Tibial nerve (tissue), 4 donors: ENCODE results near the gene ST6GALNAC6. TPM values are rescaled to one million over a fixed set of nuclear protein-coding genes. Genes with fewer than 3 reads are reported as not detected.

Experiments
- DNase-seq, 2 donors: peaks; one replicate each; pipeline ENCODE4 v3.0.0-alpha.2; 2019; ENCODE audit warnings: low spot score in 2 of 2
- H3K27ac ChIP-seq, 4 donors: fragments of 200-600 bp; sonication (generic) in 3 of 4; one replicate each; pipeline ENCODE4 v1.5.1; 2017 to 2019; ENCODE audit warnings: mild to moderate bottlenecking in 1 of 4
- H3K27me3 ChIP-seq, 2 donors: fragments of 200-600 bp; sonication (generic) in 1 of 2; one replicate each; pipeline versions ENCODE4 v1.5.1 to v1.6.0; 2017 to 2019
- H3K36me3 ChIP-seq, 3 donors: fragments of 200-600 bp; sonication (generic); one replicate each; pipeline ENCODE4 v1.5.1; 2018 to 2019
- H3K4me1 ChIP-seq, 4 donors: fragments of 200-600 bp; sonication (generic) in 3 of 4; one replicate each; pipeline ENCODE4 v1.5.1; 2017 to 2019
- H3K4me3 ChIP-seq, 4 donors: fragments of 200-600 bp; sonication (generic) in 3 of 4; one replicate each; pipeline ENCODE4 v1.5.1; 2017 to 2019; ENCODE audit warnings: mild to moderate bottlenecking in 1 of 4, moderate library complexity in 1 of 4
- H3K9me3 ChIP-seq, 4 donors: fragments of 200-600 bp; sonication (generic) in 3 of 4; one replicate each; pipeline ENCODE4 v1.5.1; 2017 to 2019
- CTCF ChIP-seq, 5 experiments: fragments of 200-600 bp in 3 of 5; fragments of 450-650 bp in 2 of 5; sonication (generic) in 3 of 5; IDR thresholded peaks; one replicate each; pipeline ENCODE4 v1.5.1; 2016 to 2019; ENCODE audit warnings: antibody characterized with exemption in 5 of 5, mild to moderate bottlenecking in 3 of 5, moderate library complexity in 2 of 5
- EP300 ChIP-seq, 2 donors: sonication (generic); formaldehyde crosslinking; IDR thresholded peaks; one replicate each; pipeline ENCODE4 v1.6.1; 2017; ENCODE audit warnings: antibody characterized with exemption in 2 of 2, mild to moderate bottlenecking in 1 of 2
- POLR2A ChIP-seq, 2 donors: fragments of 450-650 bp; IDR thresholded peaks; one replicate each; pipeline ENCODE4 v1.6.1; 2017; ENCODE audit warnings: antibody characterized with exemption in 2 of 2, mild to moderate bottlenecking in 2 of 2, moderate library complexity in 2 of 2
- WGBS, 2 donors: methylation state at CpG; one replicate each; pipeline ENCODE4 v1.1.5; 2018; 5-methylcytosine and 5-hydroxymethylcytosine counted together
- total RNA-seq, 4 donors: library from RNA; depleted of rRNA; stranded (reverse); fragments of >200 nt; gene quantifications; one replicate each; pipeline ENCODE4 v1.1.0, GENCODE V29; 2016

Gene ST6GALNAC6
- total RNA-seq, 4 donors from 2014 or later: 108 to 193 (median 172) TPM

DNA sequence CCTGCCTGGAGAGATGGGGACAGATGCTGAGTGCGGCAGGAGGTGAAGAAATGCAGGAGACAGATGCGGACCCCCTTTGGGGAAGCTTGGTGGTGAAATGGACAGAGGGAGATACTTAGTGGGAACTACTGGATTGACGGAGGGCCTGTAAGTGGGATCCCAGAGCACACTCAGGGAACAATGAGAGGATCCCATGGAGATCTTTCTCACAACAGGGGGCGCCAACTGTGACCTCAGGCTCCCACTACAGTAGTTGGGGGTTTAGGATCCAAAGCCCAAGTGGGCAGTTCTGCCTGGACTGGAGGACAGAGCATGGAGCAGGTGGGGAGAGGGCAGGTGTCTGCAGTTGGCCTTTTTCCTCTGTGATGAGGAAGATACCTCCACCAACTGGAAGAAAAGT lies 34.8 kb upstream of the ST6GALNAC6 start:
- Histone ChIP-seq H3K27me3 (peaks cover 0 to 4% of the 10 kb centered on the region in 2 donors), H3K36me3 (peaks cover 0 to 22% (median 0%) of the 10 kb centered on the region in 3 donors), H3K4me1 (peaks cover 5 to 59% (median 38%) of the 10 kb centered on the region in 4 donors), H3K27ac (no peak overlapping the region), H3K9me3 (no peaks in the 10 kb centered on the region), H3K4me3 (no peak overlapping the region)
- TF ChIP-seq POLR2A (IDR thresholded peaks at IDR 0.05) (no peak), CTCF (IDR thresholded peaks at IDR 0.05) (no peak), EP300 (IDR thresholded peaks at IDR 0.05) (no peak)
- DNase-seq: no peak
- 81 to 91% methylated on average over 4 of the region's 4 CpGs for whole genome bisulfite sequencing, 2 donors

DNA sequence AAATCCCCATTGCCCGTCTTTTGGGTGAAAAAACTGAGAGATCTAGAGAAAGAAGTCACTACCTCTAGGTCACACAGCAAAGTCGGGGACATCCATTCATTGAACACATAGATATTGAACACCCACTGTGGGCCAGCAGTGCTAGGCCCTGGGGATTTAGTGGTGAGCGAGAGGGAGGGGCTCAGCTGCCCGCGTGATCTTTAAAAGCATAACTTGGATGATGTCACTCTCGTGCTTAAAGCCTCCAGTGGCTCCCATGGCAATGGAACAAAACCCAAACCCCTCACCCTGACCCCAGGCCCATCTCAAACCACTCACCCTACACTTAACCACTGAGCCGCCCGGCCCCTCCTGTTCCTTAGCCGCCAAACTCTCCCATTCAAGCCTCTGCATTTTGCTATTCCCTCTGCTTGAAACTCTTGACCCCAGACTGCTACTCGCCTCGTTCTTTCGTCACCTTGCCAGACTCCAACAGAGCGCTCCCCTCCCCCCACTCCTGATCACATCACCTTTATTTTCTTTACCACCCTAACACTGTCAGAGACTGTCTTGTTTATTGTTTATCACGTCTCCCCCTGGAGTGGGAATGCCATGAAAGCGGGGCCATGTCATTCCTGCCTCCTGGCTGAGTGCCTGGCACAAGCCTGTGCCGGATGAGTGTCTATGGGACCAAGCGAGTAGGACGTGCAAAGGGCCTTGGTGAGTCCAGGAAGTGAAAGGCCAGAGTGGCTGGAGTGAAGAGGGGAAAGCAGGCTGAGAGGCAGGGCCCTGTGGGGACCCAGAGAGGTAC lies 31.9 kb upstream of the ST6GALNAC6 start:
- Histone ChIP-seq H3K27me3 (peaks cover 0 to 30% of the 10 kb centered on the region in 2 donors), H3K4me3 (peak overlapping the region; percentile 29 to 66 (median 52)), H3K36me3 (peaks cover 0 to 22% (median 0%) of the 10 kb centered on the region in 3 donors), H3K9me3 (no peaks in the 10 kb centered on the region), H3K4me1 (peaks cover 0 to 54% (median 30%) of the 10 kb centered on the region in 4 donors), H3K27ac (peak overlapping the region in 2 of 4 donors; percentile 67)
- no peak for DNase-seq
- WGBS, 2 donors: 14 to 20% methylated on average over 18 of the region's 18 CpGs
- TF ChIP-seq CTCF (IDR thresholded peaks at IDR 0.05): no peak
- TF ChIP-seq EP300 (IDR thresholded peaks at IDR 0.05): peak in 1 of 2 donors; percentile 1
- no peak for TF ChIP-seq POLR2A (IDR thresholded peaks at IDR 0.05)

DNA sequence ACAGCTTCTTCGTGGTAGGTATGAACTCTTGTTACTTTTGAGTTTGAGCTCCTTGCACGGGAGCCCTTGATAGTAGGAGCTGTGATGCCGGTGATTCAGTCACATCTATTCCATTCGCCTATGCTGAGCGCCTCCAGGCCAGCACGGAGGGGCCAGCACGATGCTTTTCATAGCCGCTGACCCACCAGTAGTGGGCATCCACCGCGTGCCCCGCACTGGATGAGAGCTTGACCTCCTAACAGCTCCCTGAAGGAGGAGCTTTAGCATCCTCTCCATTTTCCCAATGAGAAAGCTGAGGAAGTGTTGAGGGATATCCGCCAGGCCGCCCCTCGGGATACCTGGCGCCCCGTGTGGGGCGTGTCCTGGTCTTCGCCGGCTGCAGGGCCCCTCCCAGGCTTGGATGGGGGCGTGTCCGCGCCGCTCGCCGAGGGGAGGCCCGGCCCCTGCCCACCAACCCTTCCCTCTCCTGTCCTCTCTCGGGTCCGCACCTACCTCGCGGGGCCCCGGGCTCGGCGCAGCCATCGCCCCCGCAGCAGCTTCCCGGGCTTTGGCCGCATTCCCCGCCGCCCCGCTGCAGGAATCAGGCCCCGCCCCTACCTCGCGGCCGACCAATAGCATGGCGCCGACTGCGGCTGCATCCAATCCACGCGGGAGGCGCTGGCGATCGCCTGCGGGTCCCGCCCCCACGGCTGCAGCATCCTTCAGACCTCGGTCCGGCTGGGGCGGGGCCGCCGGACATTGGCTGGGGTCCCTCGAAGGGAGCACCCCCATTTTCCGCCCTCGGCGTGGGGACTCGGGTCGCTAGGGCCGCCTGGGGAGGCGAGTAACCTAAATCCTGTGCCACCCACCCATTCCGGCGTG lies 31.1 kb upstream of the ST6GALNAC6 start, which contains the start of gene PIP5KL1:
TSS of gene PIP5KL1 (minus strand) at position 547 of the 861 bp plus-strand sequence. CDS start at position 522, 25 bp downstream.
- H3K36me3 ChIP-seq: peaks cover 0 to 15% (median 0%) of the 10 kb centered on the region in 3 donors
- H3K9me3 ChIP-seq: no peaks in the 10 kb centered on the region
- TF ChIP-seq EP300 (IDR thresholded peaks at IDR 0.05): peak in 1 of 2 donors; percentile 3
- no peak for TF ChIP-seq POLR2A (IDR thresholded peaks at IDR 0.05)
- 1 to 3% methylated on average over 44 to 62 of the region's 70 CpGs for WGBS, 2 donors
- DNase-seq: peak in 1 of 2 donors; percentile 70
- peak within 1 kb of the TSS in 2 of 4 donors; percentile 67 for H3K27ac ChIP-seq
- peaks cover 0 to 46% (median 27%) of the 10 kb centered on the region in 4 donors for H3K4me1 ChIP-seq
- H3K27me3 ChIP-seq: peaks cover 0 to 38% of the 10 kb centered on the region in 2 donors
- peak within 1 kb of the TSS; percentile 29 to 66 (median 52) for H3K4me3 ChIP-seq

- Histone ChIP-seq H3K9me3 (no peaks in the 10 kb centered on the region), H3K4me3 (no peak overlapping the region), H3K27ac (no peak overlapping the region), H3K27me3 (peaks cover 0 to 45% of the 10 kb centered on the region in 2 donors), H3K4me1 (peaks cover 0 to 39% (median 27%) of the 10 kb centered on the region in 4 donors), H3K36me3 (peaks cover 0 to 7% (median 0%) of the 10 kb centered on the region in 3 donors)
- no peak for TF ChIP-seq POLR2A (IDR thresholded peaks at IDR 0.05)
- no peak for TF ChIP-seq EP300 (IDR thresholded peaks at IDR 0.05)
- TF ChIP-seq CTCF (IDR thresholded peaks at IDR 0.05): no peak
- DNase-seq: no peak
- 70 to 73% methylated on average over 10 of the region's 10 CpGs for WGBS, 2 donors
These were observed 30.2 kb upstream of the ST6GALNAC6 start for GRCh38 chr9:127929625-127929979.
